Vagina (tissue), 2 donors: ENCODE results near the gene TINAGL1. TPM values are rescaled to one million over a fixed set of nuclear protein-coding genes. Genes with fewer than 3 reads are reported as not detected.

Experiments
- DNase-seq, 2 donors: peaks; one replicate each; pipeline ENCODE4 v3.0.0-alpha.2; 2017; ENCODE audit errors: extremely low spot score in 2 of 2
- H3K27ac ChIP-seq: fragments of 200-600 bp; sonication (generic); one replicate; pipeline ENCODE4 v1.5.1; 2019
- H3K27me3 ChIP-seq: fragments of 200-600 bp; sonication (generic); one replicate; pipeline ENCODE4 v1.5.1; 2019
- H3K36me3 ChIP-seq, 2 donors: fragments of 200-600 bp; sonication (generic); one replicate each; pipeline ENCODE4 v1.5.1; 2017 to 2019
- H3K4me1 ChIP-seq: fragments of 200-600 bp; sonication (generic); one replicate; pipeline ENCODE4 v1.5.1; 2019
- H3K4me3 ChIP-seq, 2 donors: fragments of 200-600 bp; sonication (generic); 1 replicate in 1 of 2; 2 replicates in 1 of 2; pipeline ENCODE4 v1.5.1; 2016 to 2019
- H3K9me3 ChIP-seq: fragments of 200-600 bp; sonication (generic); one replicate; pipeline ENCODE4 v1.5.1; 2019
- POLR2A ChIP-seq, 2 donors: fragments of 450-650 bp; IDR thresholded peaks; one replicate each; pipeline ENCODE4 v1.6.1; 2017; ENCODE audit warnings: antibody characterized with exemption in 2 of 2, mild to moderate bottlenecking in 2 of 2, moderate library complexity in 2 of 2
- POLR2AphosphoS5 ChIP-seq, 2 donors: sonication (generic); formaldehyde crosslinking; IDR thresholded peaks; one replicate each; pipeline ENCODE4 v1.9.0; 2017; ENCODE audit warnings: antibody characterized with exemption in 2 of 2, mild to moderate bottlenecking in 2 of 2, low read depth in 1 of 2; ENCODE audit not compliant: insufficient read depth in 1 of 2
- intact Hi-C: fragments of 100-400 bp; cut with DNase I; formaldehyde crosslinking; loops from one replicate; pipeline ENCODE4 v1.15.1; 2023
- total RNA-seq: library from RNA; depleted of rRNA; stranded (reverse); fragments of >200 nt; gene quantifications from one replicate; pipeline ENCODE4 v1.2.3, GENCODE V29; 2016
- TF ChIP-seq, protein P1 (sequence below), 3 experiments: fragments of 450-650 bp in 2 of 3; fragments of 200-600 bp in 1 of 3; sonication (generic) in 1 of 3; IDR thresholded peaks; one replicate each; pipeline ENCODE4 v1.5.1; 2017 to 2019; ENCODE audit warnings: antibody characterized with exemption in 3 of 3, mild to moderate bottlenecking in 2 of 3, moderate library complexity in 2 of 3

Gene TINAGL1
- total RNA-seq, 1 donor from 2014 or later: 142 TPM

DNA sequence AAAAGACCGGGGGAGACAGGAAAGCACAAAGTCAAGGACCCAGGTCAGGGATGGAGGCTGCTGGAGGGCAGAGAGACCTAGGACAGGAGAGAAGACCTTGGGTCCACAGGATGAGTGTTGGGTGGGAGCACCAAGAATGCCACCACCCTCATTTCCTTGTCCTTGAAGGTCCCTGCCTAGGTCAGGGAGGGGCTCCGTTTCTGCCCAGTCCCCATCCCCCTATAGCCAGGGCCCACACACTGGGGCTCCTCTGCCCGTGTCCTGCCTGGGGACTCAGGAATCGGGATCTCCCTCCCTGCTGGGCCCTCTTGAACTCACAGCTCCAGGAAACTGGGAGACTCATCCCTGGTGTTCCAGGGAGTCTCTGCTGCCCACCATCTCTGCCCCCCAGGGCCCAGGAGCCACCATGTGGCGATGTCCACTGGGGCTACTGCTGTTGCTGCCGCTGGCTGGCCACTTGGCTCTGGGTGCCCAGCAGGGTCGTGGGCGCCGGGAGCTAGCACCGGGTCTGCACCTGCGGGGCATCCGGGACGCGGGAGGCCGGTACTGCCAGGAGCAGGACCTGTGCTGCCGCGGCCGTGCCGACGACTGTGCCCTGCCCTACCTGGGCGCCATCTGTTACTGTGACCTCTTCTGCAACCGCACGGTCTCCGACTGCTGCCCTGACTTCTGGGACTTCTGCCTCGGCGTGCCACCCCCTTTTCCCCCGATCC lies 584 bp downstream of the TINAGL1 start:
- Histone ChIP-seq H3K4me3 (peak overlapping the region; percentile 56 to 57), H3K27ac (peak overlapping the region; percentile 74), H3K36me3 (no peaks in the 10 kb centered on the region), H3K4me1 (peaks cover 64% of the 10 kb centered on the region), H3K27me3 (no peaks in the 10 kb centered on the region), H3K9me3 (no peaks in the 10 kb centered on the region)
- DNase-seq: peak in 1 of 2 donors; percentile 87
- intact Hi-C loops: no loop called here
- TF ChIP-seq, protein P1, sequence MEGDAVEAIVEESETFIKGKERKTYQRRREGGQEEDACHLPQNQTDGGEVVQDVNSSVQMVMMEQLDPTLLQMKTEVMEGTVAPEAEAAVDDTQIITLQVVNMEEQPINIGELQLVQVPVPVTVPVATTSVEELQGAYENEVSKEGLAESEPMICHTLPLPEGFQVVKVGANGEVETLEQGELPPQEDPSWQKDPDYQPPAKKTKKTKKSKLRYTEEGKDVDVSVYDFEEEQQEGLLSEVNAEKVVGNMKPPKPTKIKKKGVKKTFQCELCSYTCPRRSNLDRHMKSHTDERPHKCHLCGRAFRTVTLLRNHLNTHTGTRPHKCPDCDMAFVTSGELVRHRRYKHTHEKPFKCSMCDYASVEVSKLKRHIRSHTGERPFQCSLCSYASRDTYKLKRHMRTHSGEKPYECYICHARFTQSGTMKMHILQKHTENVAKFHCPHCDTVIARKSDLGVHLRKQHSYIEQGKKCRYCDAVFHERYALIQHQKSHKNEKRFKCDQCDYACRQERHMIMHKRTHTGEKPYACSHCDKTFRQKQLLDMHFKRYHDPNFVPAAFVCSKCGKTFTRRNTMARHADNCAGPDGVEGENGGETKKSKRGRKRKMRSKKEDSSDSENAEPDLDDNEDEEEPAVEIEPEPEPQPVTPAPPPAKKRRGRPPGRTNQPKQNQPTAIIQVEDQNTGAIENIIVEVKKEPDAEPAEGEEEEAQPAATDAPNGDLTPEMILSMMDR (IDR thresholded peaks at IDR 0.05): no peak
- TF ChIP-seq POLR2AphosphoS5 (IDR thresholded peaks at IDR 0.05; ENCODE audit: insufficient read depth in 1 of 2, low read depth in 1 of 2): peak in 1 of 2 donors; percentile 6

DNA sequence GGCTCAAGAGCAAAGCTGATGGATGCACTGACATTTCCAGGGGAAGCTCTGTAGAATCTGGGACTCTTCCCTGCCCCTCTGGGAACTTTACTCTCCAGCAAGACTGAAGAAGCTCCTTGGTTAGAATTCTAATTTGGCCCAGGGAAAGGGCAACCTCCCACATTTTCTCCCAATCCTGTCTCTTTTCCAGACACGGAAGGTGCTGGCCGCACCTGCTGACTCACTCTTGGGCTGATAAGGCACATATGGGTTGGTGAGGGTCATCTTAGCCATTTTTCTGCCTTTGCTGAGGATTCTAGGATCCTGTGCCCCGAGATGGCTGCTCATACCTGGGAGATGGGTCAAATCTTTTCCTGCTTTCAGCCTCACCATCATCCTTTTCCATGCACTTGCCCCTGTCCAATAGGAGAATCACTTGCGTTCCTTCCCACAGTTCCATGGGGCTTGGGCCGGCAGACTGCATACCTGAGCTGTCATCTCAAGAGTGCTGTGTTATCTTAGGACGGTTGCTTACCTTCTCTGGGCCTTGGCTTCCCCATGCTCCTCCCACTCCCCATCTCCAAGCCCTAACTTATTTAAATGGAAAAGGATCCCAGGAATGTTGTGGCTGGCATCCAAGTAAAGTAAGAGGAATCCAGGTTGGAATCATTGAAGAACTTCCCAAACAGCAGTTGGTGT lies 1.3 kb downstream of the TINAGL1 start:
- intact Hi-C loops: no loop called here
- Histone ChIP-seq H3K9me3 (no peaks in the 10 kb centered on the region), H3K36me3 (no peaks in the 10 kb centered on the region), H3K4me1 (peaks cover 60% of the 10 kb centered on the region), H3K4me3 (peak overlapping the region; percentile 56 to 57), H3K27ac (peak overlapping the region; percentile 74), H3K27me3 (no peaks in the 10 kb centered on the region)
- TF ChIP-seq POLR2AphosphoS5 (IDR thresholded peaks at IDR 0.05; ENCODE audit: insufficient read depth in 1 of 2, low read depth in 1 of 2): no peak
- TF ChIP-seq, protein P1 (IDR thresholded peaks at IDR 0.05): no peak
- no peak for TF ChIP-seq POLR2A (IDR thresholded peaks at IDR 0.05)
- DNase-seq: no peak

DNA sequence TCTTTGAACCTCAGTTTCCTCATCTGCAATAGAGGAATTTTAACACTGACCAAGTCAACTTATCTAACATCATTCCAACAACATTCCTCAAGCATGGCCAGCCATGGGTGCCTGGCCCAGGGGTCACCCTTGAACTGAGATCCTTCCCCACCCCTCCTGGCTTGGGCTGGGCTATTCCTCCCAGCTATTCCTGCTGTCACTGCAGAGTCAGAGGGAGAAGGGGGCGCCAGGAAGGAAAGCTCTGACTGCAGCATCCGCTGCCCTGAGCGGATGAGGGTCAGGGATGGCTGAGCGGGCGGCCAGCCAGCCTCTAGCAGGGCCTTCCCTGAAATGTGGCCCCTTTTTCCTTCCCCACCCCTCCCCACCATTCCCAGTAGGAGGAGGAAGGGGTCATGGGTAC lies 3.1 kb downstream of the TINAGL1 start:
- Histone ChIP-seq H3K36me3 (no peaks in the 10 kb centered on the region), H3K27me3 (no peaks in the 10 kb centered on the region), H3K9me3 (no peaks in the 10 kb centered on the region), H3K4me3 (peak overlapping the region; percentile 35 to 42), H3K4me1 (peaks cover 60% of the 10 kb centered on the region), H3K27ac (peak overlapping the region; percentile 80)
- intact Hi-C loops: no loop called here
- TF ChIP-seq POLR2A (IDR thresholded peaks at IDR 0.05) (no peak), POLR2AphosphoS5 (IDR thresholded peaks at IDR 0.05; ENCODE audit: insufficient read depth in 1 of 2, low read depth in 1 of 2) (peak in 1 of 2 donors; percentile 65)
- DNase-seq: no peak

DNA sequence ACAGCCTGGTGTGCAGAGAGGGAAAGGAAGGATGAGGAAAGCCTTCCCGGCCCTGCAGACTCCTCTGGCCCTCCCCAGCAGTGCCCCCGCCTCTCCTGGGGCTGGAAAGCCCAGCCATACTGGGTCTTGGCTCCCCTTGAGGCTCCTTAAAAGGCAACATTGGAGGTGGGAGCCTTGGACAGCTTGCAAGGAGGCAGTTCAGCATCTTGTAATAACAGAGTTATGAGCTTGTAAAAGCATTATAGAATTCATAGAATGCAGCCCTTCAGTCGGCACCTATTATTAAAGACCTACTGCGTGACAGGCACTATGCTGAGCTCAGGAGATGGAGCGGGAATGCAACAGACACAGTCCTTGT lies 4.2 kb downstream of the TINAGL1 start:
- no peak for DNase-seq
- H3K9me3 ChIP-seq: no peaks in the 10 kb centered on the region
- H3K36me3 ChIP-seq: peaks cover 0 to 9% of the 10 kb centered on the region in 2 donors
- intact Hi-C loops: loop anchor here (10.0 kb wide), 1 partner anchor 124 kb away; the partner anchor contains the start of gene COL16A1
- no peaks in the 10 kb centered on the region for H3K27me3 ChIP-seq
- peak overlapping the region; percentile 35 to 42 for H3K4me3 ChIP-seq
- peaks cover 54% of the 10 kb centered on the region for H3K4me1 ChIP-seq
- H3K27ac ChIP-seq: peak overlapping the region; percentile 80
- TF ChIP-seq, protein P1 (IDR thresholded peaks at IDR 0.05): no peak
- TF ChIP-seq POLR2AphosphoS5 (IDR thresholded peaks at IDR 0.05; ENCODE audit: insufficient read depth in 1 of 2, low read depth in 1 of 2): peak; percentile 54 to 63
- TF ChIP-seq POLR2A (IDR thresholded peaks at IDR 0.05): no peak

DNA sequence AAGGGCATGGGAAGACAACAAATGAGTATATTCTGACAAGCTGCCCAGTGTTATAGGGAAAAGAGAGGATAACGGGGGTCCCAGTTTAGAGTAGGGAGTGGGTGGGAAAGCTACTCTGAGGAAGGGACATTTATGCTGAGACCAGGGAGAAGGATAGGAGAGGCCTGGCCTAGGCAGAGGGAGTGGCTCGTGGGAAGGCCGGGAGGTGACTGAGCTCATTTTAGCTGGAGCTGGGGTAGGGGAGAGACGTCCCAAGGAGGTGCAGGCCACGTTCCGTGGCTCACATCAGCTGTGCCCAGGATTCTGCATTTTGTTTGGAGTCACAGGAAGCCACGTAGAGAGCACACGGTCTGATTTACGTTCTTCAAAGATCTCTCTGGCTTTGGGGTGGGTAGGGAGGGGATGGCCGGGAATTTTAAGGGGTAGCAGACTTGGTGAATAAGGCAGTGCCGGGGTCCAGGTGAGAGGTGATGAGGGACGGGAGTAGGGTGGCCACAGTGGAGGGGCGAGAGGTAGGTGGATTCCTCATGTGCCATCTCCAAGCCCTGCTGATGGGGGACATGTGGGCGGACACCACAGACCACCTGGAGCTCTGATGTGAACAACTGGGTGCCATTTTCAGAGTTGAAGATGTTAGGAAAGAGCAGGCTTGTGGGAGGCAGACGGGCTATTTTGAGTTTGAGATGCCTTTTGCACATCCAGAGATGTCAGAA lies 4.7 kb downstream of the TINAGL1 start:
- intact Hi-C loops: loop anchor here (10.0 kb wide), 1 partner anchor 124 kb away; the partner anchor contains the start of gene COL16A1
- Histone ChIP-seq H3K27ac (peak overlapping the region; percentile 80), H3K9me3 (no peaks in the 10 kb centered on the region), H3K4me1 (peaks cover 48% of the 10 kb centered on the region), H3K27me3 (no peaks in the 10 kb centered on the region), H3K4me3 (peak overlapping the region; percentile 27 to 35), H3K36me3 (peaks cover 0 to 10% of the 10 kb centered on the region in 2 donors)
- DNase-seq: no peak
- no peak for TF ChIP-seq POLR2AphosphoS5 (IDR thresholded peaks at IDR 0.05; ENCODE audit: insufficient read depth in 1 of 2, low read depth in 1 of 2)
